Measurements from ENCODE around the gene CDC14A.

Gene CDC14A

GRCh38 chr1:100455478-100456072 lies 103.3 kb downstream of the CDC14A start:
- peak; percentile 47 for TF ChIP-seq CTCF (IDR thresholded peaks at IDR 0.05; ENCODE audit: insufficient read depth, missing control alignments)
- FAIRE-seq: peak; percentile 63
- no peak for DNase-seq (ENCODE audit: insufficient read length, low spot score)

GRCh38 chr1:100456880-100457279 lies 104.6 kb downstream of the CDC14A start:
- FAIRE-seq: no peak
- no peak for TF ChIP-seq CTCF (IDR thresholded peaks at IDR 0.05; ENCODE audit: insufficient read depth, missing control alignments)
- DNase-seq (ENCODE audit: insufficient read length, low spot score): no peak

- FAIRE-seq: no peak
- TF ChIP-seq CTCF (IDR thresholded peaks at IDR 0.05; ENCODE audit: insufficient read depth, missing control alignments): no peak
- DNase-seq (ENCODE audit: insufficient read length, low spot score): no peak
Measured at GRCh38 chr1:100457683-100458082, 105.4 kb downstream of the CDC14A start.

GRCh38 chr1:100458661-100459357 lies 106.5 kb downstream of the CDC14A start:
- no peak for TF ChIP-seq CTCF (IDR thresholded peaks at IDR 0.05; ENCODE audit: insufficient read depth, missing control alignments)
- FAIRE-seq (no peak), DNase-seq (ENCODE audit: insufficient read length, low spot score) (no peak)

GRCh38 chr1:100459358-100460114 lies 107.2 kb downstream of the CDC14A start:
- DNase-seq (ENCODE audit: insufficient read length, low spot score) (peak; percentile 27), FAIRE-seq (peak; percentile 81)
- peak; percentile 95 for TF ChIP-seq CTCF (IDR thresholded peaks at IDR 0.05; ENCODE audit: insufficient read depth, missing control alignments)

GRCh38 chr1:100461222-100461621 lies 108.9 kb downstream of the CDC14A start:
- DNase-seq (ENCODE audit: insufficient read length, low spot score) (no peak), FAIRE-seq (no peak)
- no peak for TF ChIP-seq CTCF (IDR thresholded peaks at IDR 0.05; ENCODE audit: insufficient read depth, missing control alignments)

Data from D721Med (cell line).